Hepatic stellate cell (primary cell): ENCODE measurements around the gene C10orf95.
"Not testable (repeated sequence)": the region's sequence is repeated elsewhere in the genome, so short reads cannot be mapped to it uniquely, and the experiment has no call there.

Experiments
- DNase-seq: peaks from one replicate; pipeline ENCODE4 v3.0.0; 2011; ENCODE audit warnings: low spot score

Gene C10orf95

GRCh38 chr10:102465466-102465865 is 14.1 kb upstream of the C10orf95 start:
- no peak for DNase-seq

- no peak for DNase-seq
Observed at GRCh38 chr10:102463983-102464382, 12.6 kb upstream of the C10orf95 start.

GRCh38 chr10:102462512-102463054 is 11.2 kb upstream of the C10orf95 start:
- DNase-seq: no peak

GRCh38 chr10:102461187-102462054 is 10.1 kb upstream of the C10orf95 start:
- peak; percentile 96 for DNase-seq

- DNase-seq: no peak
Observed at GRCh38 chr10:102460836-102461186, 9.5 kb upstream of the C10orf95 start.

DNA sequence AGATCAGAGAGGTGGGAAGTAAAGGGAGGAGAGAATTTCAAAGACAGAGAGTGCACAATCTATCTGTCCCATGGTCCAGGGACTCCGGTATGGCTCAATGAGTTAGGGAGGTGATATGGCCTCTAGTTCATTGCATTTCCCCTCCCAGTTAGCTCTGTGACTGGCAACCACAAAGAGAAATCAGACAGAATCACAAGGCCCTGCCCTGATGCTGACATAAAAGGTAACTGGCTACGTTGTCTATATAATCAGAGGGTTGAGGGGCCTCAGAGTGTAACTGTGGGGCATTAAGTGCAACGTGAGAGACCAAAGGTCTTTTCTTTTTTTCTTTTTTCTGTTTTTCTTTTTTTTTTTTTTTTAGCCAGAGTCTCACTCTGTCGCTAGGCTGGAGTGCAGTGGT is 7.3 kb upstream of the C10orf95 start:
- no peak for DNase-seq

DNA sequence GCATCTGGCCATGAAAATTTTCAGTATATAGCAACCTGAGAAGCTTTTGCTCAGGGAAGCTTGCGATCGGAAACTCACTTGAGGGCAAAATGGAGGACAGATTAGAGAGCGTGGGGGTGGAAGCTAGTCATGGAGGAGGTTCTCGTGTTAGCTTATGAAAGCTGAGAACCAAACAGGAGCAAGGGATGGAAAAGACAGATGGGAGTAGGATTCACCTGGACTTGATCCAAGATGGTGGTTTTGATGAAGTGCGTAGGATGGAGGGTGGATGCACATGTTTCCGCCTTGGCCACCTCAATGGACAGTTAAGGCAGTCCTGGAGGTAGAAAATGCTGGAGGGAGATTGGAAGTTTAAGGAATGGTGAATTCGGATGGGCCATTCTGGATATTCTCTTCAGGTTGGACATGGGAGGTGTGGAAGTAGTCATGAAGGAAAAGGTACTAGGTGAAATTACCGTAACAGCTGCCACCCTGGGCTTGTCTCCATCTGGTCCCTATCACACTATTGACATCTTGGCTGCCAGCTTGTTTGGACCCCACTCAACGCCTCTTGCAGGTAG is 6.3 kb upstream of the C10orf95 start:
- no peak for DNase-seq

- peak; percentile 62 for DNase-seq
Observed at GRCh38 chr10:102455893-102456471, 4.6 kb upstream of the C10orf95 start.

DNA sequence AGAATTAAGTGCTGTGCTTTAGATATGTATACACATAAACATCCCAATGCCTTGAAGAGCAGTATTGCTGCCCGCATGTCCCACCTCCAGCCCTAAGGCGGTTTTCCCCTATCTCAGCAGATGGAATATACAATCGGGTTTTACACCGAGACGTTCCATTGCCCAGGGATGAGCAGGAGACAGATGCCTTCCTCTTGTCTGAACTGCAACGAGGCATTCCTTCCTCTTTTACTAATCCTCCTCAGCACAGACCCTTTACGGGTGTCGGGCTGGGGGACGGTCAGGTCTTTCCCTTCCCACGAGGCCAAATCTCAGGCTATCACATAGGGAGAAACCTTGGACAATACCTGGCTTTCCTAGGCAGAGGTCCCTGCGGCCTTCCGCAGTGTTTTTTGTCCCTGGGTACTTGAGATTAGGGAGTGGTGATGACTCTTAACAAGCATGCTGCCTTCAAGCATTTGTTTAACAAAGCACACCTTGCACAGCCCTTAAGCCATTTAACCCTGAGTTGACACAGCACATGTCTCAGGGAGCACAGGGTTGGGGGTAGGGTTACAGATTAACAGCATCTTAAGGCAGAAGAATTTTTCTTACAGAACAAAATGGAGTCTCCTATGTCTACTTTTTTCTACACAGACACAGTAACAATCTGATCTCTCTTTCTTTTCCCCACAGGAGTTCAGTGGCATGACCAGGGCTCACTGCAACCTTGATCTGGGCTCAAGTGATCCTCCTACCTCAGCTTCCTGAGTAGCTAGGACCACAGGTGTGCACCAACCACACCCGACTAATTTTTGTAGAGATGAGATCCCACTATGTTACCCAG is 3.5 kb upstream of the C10orf95 start:
- not testable (repeated sequence) for DNase-seq

DNA sequence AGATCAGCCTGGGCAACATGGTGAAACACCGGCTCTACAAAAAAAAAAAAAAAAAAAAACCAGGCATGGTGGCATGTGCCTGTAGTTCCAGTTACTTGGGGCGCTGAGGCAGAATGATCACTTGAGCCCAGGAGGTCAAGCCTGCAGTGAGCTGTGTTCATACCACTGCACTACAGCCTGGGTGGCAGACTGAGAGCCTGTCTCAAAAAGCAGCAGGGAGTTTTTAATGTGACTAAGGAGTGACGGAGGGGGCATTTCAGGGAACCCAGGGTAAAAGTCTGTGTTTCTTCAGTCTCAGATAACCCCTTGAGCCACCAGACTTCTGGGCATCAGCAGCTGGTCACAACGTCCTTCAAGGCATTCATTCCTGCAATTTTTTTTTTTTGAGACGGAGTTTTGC is 2.2 kb upstream of the C10orf95 start:
- DNase-seq: no peak

GRCh38 chr10:102452672-102453340 is 1.5 kb upstream of the C10orf95 start:
- DNase-seq: peak; percentile 82

DNA sequence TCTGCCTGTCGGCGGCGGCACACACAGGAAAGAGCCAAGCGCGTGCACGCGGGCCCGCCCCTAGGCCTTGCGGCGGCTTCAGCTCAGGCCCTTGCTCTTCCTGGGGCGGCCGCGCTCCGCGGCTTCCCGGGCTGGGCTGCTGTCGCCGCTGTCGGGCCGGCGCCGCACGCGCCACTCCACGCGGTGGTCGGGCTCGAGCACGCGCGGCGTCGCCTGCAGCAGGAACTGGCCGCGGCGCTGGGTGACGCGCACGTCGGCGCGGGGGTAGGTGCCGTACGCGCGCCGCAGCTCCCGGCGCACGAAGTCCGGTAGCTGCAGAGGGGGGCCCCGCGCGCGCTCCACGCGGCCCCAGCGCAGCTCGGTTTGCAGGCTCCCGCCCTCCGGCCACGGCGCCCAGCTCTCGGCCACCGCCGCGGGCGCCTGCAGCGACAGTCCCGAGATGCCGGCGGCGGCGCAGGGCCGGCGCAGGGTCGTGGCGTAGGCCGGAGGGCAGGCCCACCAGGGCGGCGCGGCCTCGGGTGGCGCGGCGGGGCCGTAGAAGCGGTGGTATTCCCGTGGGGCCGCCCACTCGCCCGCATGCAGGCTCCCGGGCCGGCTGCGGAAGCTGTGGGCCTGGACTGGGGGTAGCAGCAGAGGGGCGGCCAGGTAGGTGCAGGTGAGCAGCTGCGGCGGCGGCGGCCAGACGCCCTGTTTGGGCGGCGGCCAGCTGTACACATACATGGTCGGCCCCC is 804 bp downstream of the C10orf95 start:
- peak; percentile 87 for DNase-seq

GRCh38 chr10:102450124-102450373 is 1.3 kb downstream of the C10orf95 start:
- no peak for DNase-seq

- no peak for DNase-seq
Observed at GRCh38 chr10:102449321-102450123, 1.8 kb downstream of the C10orf95 start.

- no peak for DNase-seq
Observed at GRCh38 chr10:102444851-102445250, 6.5 kb downstream of the C10orf95 start.

DNA sequence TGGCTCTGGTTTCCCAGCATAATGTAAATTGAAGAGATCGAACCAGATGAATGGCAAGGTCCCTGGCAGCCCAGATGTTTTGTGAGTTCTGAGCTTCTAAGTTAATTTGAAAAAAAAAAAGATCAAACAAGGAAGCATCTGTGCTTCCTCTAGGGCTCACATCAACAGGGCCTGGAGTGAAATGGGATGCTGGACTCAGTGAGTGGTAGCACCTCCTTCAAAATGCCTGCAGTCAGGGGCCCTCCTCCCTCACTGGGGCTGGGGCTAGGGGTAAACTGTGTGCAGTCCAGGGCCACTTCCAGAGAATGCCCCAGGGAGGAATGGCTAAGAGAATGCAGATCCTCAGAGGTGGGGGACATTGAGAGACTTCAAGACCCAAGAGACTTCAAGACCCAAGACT is 13.0 kb downstream of the C10orf95 start:
- no peak for DNase-seq

- no peak for DNase-seq
Observed at GRCh38 chr10:102437515-102437914, 13.8 kb downstream of the C10orf95 start.

DNA sequence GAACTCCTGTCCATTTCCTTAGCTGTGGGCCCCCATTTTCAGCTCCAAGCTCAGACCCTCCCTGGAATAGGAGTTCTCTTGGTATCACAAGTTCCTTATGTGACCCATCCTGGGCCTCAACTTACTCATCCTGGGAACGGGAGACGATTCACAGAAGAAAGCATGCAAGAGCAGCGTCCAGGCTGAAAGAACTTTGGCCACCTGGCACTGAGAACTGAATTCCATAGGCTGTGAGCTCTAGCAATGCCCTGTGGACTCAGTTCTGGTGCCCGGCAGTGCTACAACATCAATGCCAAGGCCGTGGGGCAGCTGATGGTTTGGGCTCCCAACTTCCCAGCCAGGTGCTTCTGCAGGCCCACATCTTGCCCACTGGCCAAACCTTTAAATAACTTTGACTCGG is 15.0 kb downstream of the C10orf95 start:
- no peak for DNase-seq

DNA sequence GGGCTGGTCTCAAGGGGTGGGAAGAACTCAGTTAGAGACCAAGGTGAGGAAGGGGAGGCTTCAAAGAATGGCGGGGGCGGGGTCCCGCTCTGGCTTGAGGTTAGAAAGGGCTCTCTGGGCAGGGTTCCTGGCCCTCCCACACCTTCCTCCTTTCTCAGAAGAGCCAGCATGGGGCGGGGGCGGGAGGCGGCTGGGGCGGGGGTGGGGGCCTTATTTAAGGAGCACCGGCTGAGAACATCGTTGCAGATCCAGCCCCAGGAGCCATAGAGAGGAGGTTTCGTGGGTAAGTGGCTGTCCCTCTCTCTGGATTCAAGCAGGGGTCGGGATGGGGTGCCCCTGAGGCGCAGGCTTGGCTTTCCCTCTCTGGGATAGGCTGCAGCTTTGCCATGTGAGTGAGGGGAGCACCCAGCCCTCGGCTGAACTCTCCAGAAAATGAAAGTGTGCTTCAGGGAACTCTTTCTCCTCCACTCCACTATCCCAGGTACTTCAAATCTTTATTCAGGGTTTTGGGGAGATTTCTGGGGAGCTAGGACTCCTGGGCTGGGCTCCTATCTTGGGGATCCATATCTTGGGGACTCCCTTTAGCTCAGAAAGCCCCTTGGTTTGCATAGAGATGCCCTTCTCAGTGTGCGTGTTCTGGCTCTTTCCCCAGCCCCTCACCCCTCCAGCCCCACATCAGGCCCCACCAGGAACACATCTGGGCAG is 15.7 kb downstream of the C10orf95 start:
- no peak for DNase-seq

GRCh38 chr10:102435133-102435497 is 16.2 kb downstream of the C10orf95 start:
- no peak for DNase-seq
